Thoracic aorta (tissue), 2 donors: ENCODE measurements around the gene AUTS2. TPM values are rescaled to one million over a fixed set of nuclear protein-coding genes. Genes with fewer than 3 reads are reported as not detected.

Source experiments
- ATAC-seq: fragments of 150-250 bp; one replicate; pipeline ENCODE4 v1.8.0; 2017; ENCODE audit warnings: low read depth; ENCODE audit not compliant: insufficient number of reproducible peaks, low FRiP score
- DNase-seq: peaks from one replicate; pipeline ENCODE4 v3.0.0-alpha.2; 2020; ENCODE audit warnings: low spot score
- H3K27ac ChIP-seq, 2 donors: fragments of 200-600 bp; sonication (generic); 1 replicate in 1 of 2; 2 replicates in 1 of 2; pipeline ENCODE4 v1.5.1; 2016; ENCODE audit warnings: mild to moderate bottlenecking in 2 of 2, moderate library complexity in 2 of 2
- H3K27me3 ChIP-seq: fragments of 200-600 bp; sonication (generic); replicated peaks from 2 replicates; pipeline ENCODE4 v1.6.0; 2016; ENCODE audit warnings: mild to moderate bottlenecking; ENCODE audit not compliant: insufficient read depth
- H3K36me3 ChIP-seq: fragments of 200-600 bp; sonication (generic); one replicate; pipeline ENCODE4 v1.5.1; 2016
- H3K4me1 ChIP-seq, 2 donors: fragments of 200-600 bp; sonication (generic); 1 replicate in 1 of 2; 2 replicates in 1 of 2; pipeline versions ENCODE4 v1.5.1 to v1.6.0; 2016; ENCODE audit warnings: low read depth in 2 of 2, mild to moderate bottlenecking in 1 of 2; ENCODE audit not compliant: control insufficient read depth in 1 of 2
- H3K4me3 ChIP-seq: fragments of 200-600 bp; sonication (generic); 2 replicates; pipeline ENCODE4 v1.5.1; 2016; ENCODE audit warnings: mild to moderate bottlenecking
- H3K9me3 ChIP-seq: fragments of 200-600 bp; sonication (generic); 2 replicates; pipeline ENCODE4 v1.5.1; 2016
- CTCF ChIP-seq: fragments of 200-600 bp; sonication (generic); IDR thresholded peaks from one replicate; pipeline ENCODE4 v1.5.1; 2019; ENCODE audit warnings: antibody characterized with exemption
- total RNA-seq, 2 donors: library from RNA; depleted of rRNA; stranded (reverse); fragments of >200 nt; gene quantifications; one replicate each; pipeline versions ENCODE4 v1.1.0 to v1.2.3, GENCODE V29; 2016

AUTS2 gene
- total RNA-seq, 2 donors from 2014 or later = 49.4 to 101 TPM

GRCh38 chr7:70230761-70231160 is 632.5 kb downstream of the AUTS2 start:
- Histone ChIP-seq H3K27me3 (no peaks in the 10 kb centered on the region), H3K36me3 (no peaks in the 10 kb centered on the region), H3K4me3 (no peak overlapping the region), H3K27ac (no peak overlapping the region), H3K9me3 (peaks cover 19% of the 10 kb centered on the region), H3K4me1 (no peaks in the 10 kb centered on the region)
- DNase-seq = no peak
- TF ChIP-seq CTCF = no peak
- ATAC-seq = no peak

- Histone ChIP-seq H3K4me1 (no peaks in the 10 kb centered on the region), H3K9me3 (peaks cover 15% of the 10 kb centered on the region), H3K27me3 (no peaks in the 10 kb centered on the region), H3K4me3 (no peak overlapping the region), H3K27ac (no peak overlapping the region), H3K36me3 (no peaks in the 10 kb centered on the region)
- no peak for DNase-seq
- TF ChIP-seq CTCF = no peak
- ATAC-seq = no peak
Observed at GRCh38 chr7:70233776-70234175, 635.5 kb downstream of the AUTS2 start.

- H3K27ac ChIP-seq = no peak overlapping the region
- no peaks in the 10 kb centered on the region for H3K36me3 ChIP-seq
- no peak overlapping the region for H3K4me3 ChIP-seq
- H3K4me1 ChIP-seq = no peaks in the 10 kb centered on the region
- TF ChIP-seq CTCF = no peak
- no peak for ATAC-seq
- no peak for DNase-seq
- H3K9me3 ChIP-seq = no peaks in the 10 kb centered on the region
- no peaks in the 10 kb centered on the region for H3K27me3 ChIP-seq
Observed at GRCh38 chr7:70237256-70237655, 639.0 kb downstream of the AUTS2 start.

- no peak overlapping the region for H3K4me3 ChIP-seq
- TF ChIP-seq CTCF = no peak
- no peak overlapping the region for H3K27ac ChIP-seq
- no peak for ATAC-seq
- no peaks in the 10 kb centered on the region for H3K36me3 ChIP-seq
- DNase-seq = no peak
- no peaks in the 10 kb centered on the region for H3K27me3 ChIP-seq
- H3K9me3 ChIP-seq = no peaks in the 10 kb centered on the region
- no peaks in the 10 kb centered on the region for H3K4me1 ChIP-seq
Observed at GRCh38 chr7:70237831-70238575, 639.7 kb downstream of the AUTS2 start.

GRCh38 chr7:70239918-70240317 is 641.6 kb downstream of the AUTS2 start:
- no peaks in the 10 kb centered on the region for H3K9me3 ChIP-seq
- no peaks in the 10 kb centered on the region for H3K4me1 ChIP-seq
- TF ChIP-seq CTCF = no peak
- no peaks in the 10 kb centered on the region for H3K36me3 ChIP-seq
- no peak overlapping the region for H3K27ac ChIP-seq
- H3K27me3 ChIP-seq = no peaks in the 10 kb centered on the region
- H3K4me3 ChIP-seq = no peak overlapping the region
- ATAC-seq = no peak
- DNase-seq = no peak
